Tibial nerve (tissue), 4 donors: ENCODE measurements around the gene RGS8.

Experiments
- EP300 ChIP-seq, 2 donors: sonication (generic); formaldehyde crosslinking; IDR thresholded peaks; one replicate each; pipeline ENCODE4 v1.6.1; 2017; ENCODE audit warnings: antibody characterized with exemption in 2 of 2, mild to moderate bottlenecking in 1 of 2
- POLR2A ChIP-seq, 2 donors: fragments of 450-650 bp; IDR thresholded peaks; one replicate each; pipeline ENCODE4 v1.6.1; 2017; ENCODE audit warnings: antibody characterized with exemption in 2 of 2, mild to moderate bottlenecking in 2 of 2, moderate library complexity in 2 of 2
- TF ChIP-seq, protein P1 (sequence below), 5 experiments: fragments of 200-600 bp in 3 of 5; fragments of 450-650 bp in 2 of 5; sonication (generic) in 3 of 5; IDR thresholded peaks; one replicate each; pipeline ENCODE4 v1.5.1; 2016 to 2019; ENCODE audit warnings: antibody characterized with exemption in 5 of 5, mild to moderate bottlenecking in 3 of 5, moderate library complexity in 2 of 5

- TF ChIP-seq, protein P1, sequence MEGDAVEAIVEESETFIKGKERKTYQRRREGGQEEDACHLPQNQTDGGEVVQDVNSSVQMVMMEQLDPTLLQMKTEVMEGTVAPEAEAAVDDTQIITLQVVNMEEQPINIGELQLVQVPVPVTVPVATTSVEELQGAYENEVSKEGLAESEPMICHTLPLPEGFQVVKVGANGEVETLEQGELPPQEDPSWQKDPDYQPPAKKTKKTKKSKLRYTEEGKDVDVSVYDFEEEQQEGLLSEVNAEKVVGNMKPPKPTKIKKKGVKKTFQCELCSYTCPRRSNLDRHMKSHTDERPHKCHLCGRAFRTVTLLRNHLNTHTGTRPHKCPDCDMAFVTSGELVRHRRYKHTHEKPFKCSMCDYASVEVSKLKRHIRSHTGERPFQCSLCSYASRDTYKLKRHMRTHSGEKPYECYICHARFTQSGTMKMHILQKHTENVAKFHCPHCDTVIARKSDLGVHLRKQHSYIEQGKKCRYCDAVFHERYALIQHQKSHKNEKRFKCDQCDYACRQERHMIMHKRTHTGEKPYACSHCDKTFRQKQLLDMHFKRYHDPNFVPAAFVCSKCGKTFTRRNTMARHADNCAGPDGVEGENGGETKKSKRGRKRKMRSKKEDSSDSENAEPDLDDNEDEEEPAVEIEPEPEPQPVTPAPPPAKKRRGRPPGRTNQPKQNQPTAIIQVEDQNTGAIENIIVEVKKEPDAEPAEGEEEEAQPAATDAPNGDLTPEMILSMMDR (IDR thresholded peaks at IDR 0.05), result no peak
- no peak for TF ChIP-seq POLR2A (IDR thresholded peaks at IDR 0.05)
- no peak for TF ChIP-seq EP300 (IDR thresholded peaks at IDR 0.05)
Measured at GRCh38 chr1:182679684-182680083, 4.7 kb downstream of the RGS8 start.
